Mammary epithelial cell (primary cell): Measurements from ENCODE around the gene TRIM49C.
"Not testable (repeated sequence)": the region's sequence is repeated elsewhere in the genome, so short reads cannot be mapped to it uniquely, and the experiment has no call there.

Source experiments
- EZH2 ChIP-seq: IDR thresholded peaks from 2 replicates; pipeline ENCODE4 v1.6.1; 2012; ENCODE audit warnings: low read length, inconsistent platforms, borderline replicate concordance
- TF ChIP-seq, protein P1 (sequence below), 2 donors: IDR thresholded peaks in 1 of 2; conservative IDR thresholded peaks in 1 of 2; 2 replicates each; pipeline ENCODE4 v1.5.1; 2011 to 2012; ENCODE audit warnings: inconsistent platforms in 2 of 2, low read length in 2 of 2, mild to moderate bottlenecking in 2 of 2, control low read depth in 1 of 2, low read depth in 1 of 2; ENCODE audit not compliant: insufficient read depth in 1 of 2; ENCODE audit errors: extremely low read depth in 1 of 2

GRCh38 chr11:90024184-90024583 is 6.7 kb upstream of the TRIM49C start:
- not testable (repeated sequence) for TF ChIP-seq EZH2
- TF ChIP-seq, protein P1, sequence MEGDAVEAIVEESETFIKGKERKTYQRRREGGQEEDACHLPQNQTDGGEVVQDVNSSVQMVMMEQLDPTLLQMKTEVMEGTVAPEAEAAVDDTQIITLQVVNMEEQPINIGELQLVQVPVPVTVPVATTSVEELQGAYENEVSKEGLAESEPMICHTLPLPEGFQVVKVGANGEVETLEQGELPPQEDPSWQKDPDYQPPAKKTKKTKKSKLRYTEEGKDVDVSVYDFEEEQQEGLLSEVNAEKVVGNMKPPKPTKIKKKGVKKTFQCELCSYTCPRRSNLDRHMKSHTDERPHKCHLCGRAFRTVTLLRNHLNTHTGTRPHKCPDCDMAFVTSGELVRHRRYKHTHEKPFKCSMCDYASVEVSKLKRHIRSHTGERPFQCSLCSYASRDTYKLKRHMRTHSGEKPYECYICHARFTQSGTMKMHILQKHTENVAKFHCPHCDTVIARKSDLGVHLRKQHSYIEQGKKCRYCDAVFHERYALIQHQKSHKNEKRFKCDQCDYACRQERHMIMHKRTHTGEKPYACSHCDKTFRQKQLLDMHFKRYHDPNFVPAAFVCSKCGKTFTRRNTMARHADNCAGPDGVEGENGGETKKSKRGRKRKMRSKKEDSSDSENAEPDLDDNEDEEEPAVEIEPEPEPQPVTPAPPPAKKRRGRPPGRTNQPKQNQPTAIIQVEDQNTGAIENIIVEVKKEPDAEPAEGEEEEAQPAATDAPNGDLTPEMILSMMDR (conservative IDR thresholded peaks at IDR 0.05 in 1 of 2, IDR thresholded peaks at IDR 0.05 in 1 of 2; ENCODE audit: extremely low read depth in 1 of 2, insufficient read depth in 1 of 2, low read depth in 1 of 2, low read length in 2 of 2), result not testable (repeated sequence)
